SK-N-SH (cell line): ENCODE measurements around the gene ENDOV. TPM values are rescaled to one million over a fixed set of nuclear protein-coding genes. Genes with fewer than 3 reads are reported as not detected.

Source experiments
- CTCF ChIA-PET: fragments of 300-600, 350-600 bp; formaldehyde crosslinking; extraction: SDS; loops from one replicate; lab custom pipeline; 2021; lab: Yijun Ruan, JAX
- POLR2A ChIA-PET: fragments of 350-600 bp; sonication (Branson Sonifier 250); formaldehyde crosslinking; extraction: SDS; loops from one replicate; lab custom pipeline; 2020; ENCODE audit warnings: antibody characterized with exemption, inconsistent platforms; lab: Yijun Ruan, JAX
- DNase-seq: peaks from one replicate; pipeline ENCODE4 v3.0.0; 2012
- H2AFZ ChIP-seq: fragments of 200-600 bp; sonication (generic); 2 replicates; pipeline ENCODE4 v1.8.1; 2016; ENCODE audit warnings: antibody characterized with exemption, mild to moderate bottlenecking, low read depth
- H3F3A ChIP-seq: fragments of 200-600 bp; sonication (generic); replicated peaks from 2 replicates; pipeline ENCODE3; 2016; ENCODE audit warnings: antibody characterized with exemption, mild to moderate bottlenecking; ENCODE audit not compliant: insufficient read depth
- H3K27ac ChIP-seq, 2 experiments: fragments of 200-500 bp in 1 of 2; fragments of 200-600 bp in 1 of 2; sonication (Bioruptor generic) in 1 of 2; sonication (generic), shearing (Covaris generic) in 1 of 2; 2 replicates each; pipeline versions ENCODE4 v1.5.1 to v1.6.1; 2014 to 2016; ENCODE audit warnings: low read depth in 2 of 2, inconsistent platforms in 1 of 2, low read length in 1 of 2, mild to moderate bottlenecking in 1 of 2, mixed read lengths in 1 of 2
- H3K27me3 ChIP-seq: fragments of 200-600 bp; sonication (generic), shearing (Covaris generic); 2 replicates; pipeline ENCODE4 v1.6.1; 2016; ENCODE audit warnings: mixed run types; ENCODE audit not compliant: insufficient read depth
- H3K36me3 ChIP-seq, 2 experiments: fragments of 200-500 bp in 1 of 2; fragments of 200-600 bp in 1 of 2; sonication (Bioruptor generic) in 1 of 2; sonication (generic) in 1 of 2; replicated peaks in 1 of 2; 2 replicates each; pipeline versions ENCODE3 to v1.5.1; 2014 to 2016; ENCODE audit warnings: low read length in 1 of 2, mild to moderate bottlenecking in 1 of 2; ENCODE audit not compliant: insufficient read depth in 2 of 2, control insufficient read depth in 1 of 2
- H3K4me1 ChIP-seq, 2 experiments: fragments of 200-500 bp in 1 of 2; fragments of 200-600 bp in 1 of 2; sonication (Bioruptor generic) in 1 of 2; sonication (generic), shearing (Covaris generic) in 1 of 2; 2 replicates each; pipeline versions ENCODE4 v1.5.1 to v1.6.1; 2014 to 2016; ENCODE audit warnings: low read depth in 1 of 2, low read length in 1 of 2, mixed run types in 1 of 2; ENCODE audit not compliant: insufficient read depth in 2 of 2, control insufficient read depth in 1 of 2
- H3K4me2 ChIP-seq: fragments of 200-600 bp; sonication (generic), shearing (Covaris generic); 2 replicates; pipeline ENCODE4 v1.6.1; 2017; ENCODE audit warnings: mixed run types
- H3K4me3 ChIP-seq, 2 experiments: fragments of 200-500 bp in 1 of 2; fragments of 200-600 bp in 1 of 2; sonication (Bioruptor generic) in 1 of 2; sonication (generic), shearing (Covaris generic) in 1 of 2; 2 replicates each; pipeline versions ENCODE4 v1.5.1 to v1.8.1; 2014 to 2016; ENCODE audit warnings: low read depth in 2 of 2, inconsistent platforms in 1 of 2, low read length in 1 of 2, mild to moderate bottlenecking in 1 of 2, mixed read lengths in 1 of 2, moderate library complexity in 1 of 2
- H3K79me2 ChIP-seq: fragments of 200-600 bp; sonication (generic); 2 replicates; pipeline ENCODE4 v1.8.1; 2017; ENCODE audit warnings: mild to moderate bottlenecking; ENCODE audit not compliant: insufficient read depth
- H3K9ac ChIP-seq: fragments of 200-600 bp; sonication (generic); 2 replicates; pipeline ENCODE4 v1.6.1; 2017; ENCODE audit warnings: mixed run types
- H3K9me2 ChIP-seq: fragments of 200-600 bp; sonication (generic); 2 replicates; pipeline ENCODE4 v1.6.1; 2017; ENCODE audit warnings: mixed run types
- H3K9me3 ChIP-seq: fragments of 200-600 bp; sonication (generic); 2 replicates; pipeline ENCODE4 v1.6.1; 2017; ENCODE audit warnings: mixed run types, mild to moderate bottlenecking, moderate library complexity
- H4K20me1 ChIP-seq: fragments of 200-600 bp; sonication (generic); 2 replicates; pipeline ENCODE4 v1.6.1; 2017; ENCODE audit warnings: mild to moderate bottlenecking, mixed run types; ENCODE audit not compliant: insufficient read depth
- ELF1 ChIP-seq: IDR thresholded peaks from 2 replicates; pipeline ENCODE4 v1.4.0; 2012
- EP300 ChIP-seq, 2 experiments: IDR thresholded peaks; 2 replicates each; pipeline versions ENCODE4 v1.4.0 to v1.6.1; 2012; ENCODE audit warnings: borderline replicate concordance in 1 of 2, low read depth in 1 of 2, low read length in 1 of 2
- FOSL2 ChIP-seq: IDR thresholded peaks from 2 replicates; pipeline ENCODE4 v1.4.0; 2012; ENCODE audit warnings: low read depth, mild to moderate bottlenecking, moderate library complexity, borderline replicate concordance
- FOXM1 ChIP-seq: IDR thresholded peaks from 2 replicates; pipeline ENCODE4 v1.4.0; 2012; ENCODE audit warnings: low read depth, mild to moderate bottlenecking
- GATA2 ChIP-seq: sonication (generic); formaldehyde crosslinking; IDR thresholded peaks from 2 replicates; pipeline ENCODE4 v1.5.0; 2020; ENCODE audit warnings: mild to moderate bottlenecking, missing genetic modification reagents
- POLR2AphosphoS5 ChIP-seq: IDR thresholded peaks from 2 replicates; pipeline ENCODE4 v1.6.1; 2012; ENCODE audit warnings: low read depth, low read length
- WGBS: methylation state at CpG from one replicate; pipeline ENCODE4 v1.1.6; 2017; ENCODE audit warnings: low lambda C conversion rate; 5-methylcytosine and 5-hydroxymethylcytosine counted together
- polyA plus RNA-seq, 3 experiments: library from polyadenylated mRNA; depleted of rRNA; stranded (reverse); fragments of >200 nt; gene quantifications; 2 replicates each; pipeline ENCODE4 v1.2.3, GENCODE V29; 2012
- TF ChIP-seq, protein P1 (sequence below): IDR thresholded peaks from 2 replicates; pipeline ENCODE4 v1.6.1; 2012; ENCODE audit warnings: mild to moderate bottlenecking, low read depth, low read length, moderate library complexity
- TF ChIP-seq, protein P2 (sequence below): IDR thresholded peaks from 2 replicates; pipeline ENCODE4; 2012
- TF ChIP-seq, protein P3 (sequence below): fragments of 200-600 bp; sonication (generic); IDR thresholded peaks from 2 replicates; pipeline ENCODE4 v1.6.1; 2017; ENCODE audit warnings: antibody characterized with exemption, mild to moderate bottlenecking, moderate library complexity
- TF ChIP-seq, protein P4 (sequence below): fragments of 150-350 bp; IDR thresholded peaks from 2 replicates; pipeline ENCODE4 v1.6.1; 2017; ENCODE audit warnings: antibody characterized with exemption, low read length, low read depth, borderline replicate concordance
- TF ChIP-seq, protein P5 (sequence below): fragments of 150-350 bp; IDR thresholded peaks from 2 replicates; pipeline ENCODE4 v1.6.1; 2016; ENCODE audit warnings: mild to moderate bottlenecking, low read depth, low read length

The ENDOV gene
- polyA plus RNA-seq, 1 of the 3 experiments (the other 2 are of a cell fraction) = 83.6 TPM

DNA sequence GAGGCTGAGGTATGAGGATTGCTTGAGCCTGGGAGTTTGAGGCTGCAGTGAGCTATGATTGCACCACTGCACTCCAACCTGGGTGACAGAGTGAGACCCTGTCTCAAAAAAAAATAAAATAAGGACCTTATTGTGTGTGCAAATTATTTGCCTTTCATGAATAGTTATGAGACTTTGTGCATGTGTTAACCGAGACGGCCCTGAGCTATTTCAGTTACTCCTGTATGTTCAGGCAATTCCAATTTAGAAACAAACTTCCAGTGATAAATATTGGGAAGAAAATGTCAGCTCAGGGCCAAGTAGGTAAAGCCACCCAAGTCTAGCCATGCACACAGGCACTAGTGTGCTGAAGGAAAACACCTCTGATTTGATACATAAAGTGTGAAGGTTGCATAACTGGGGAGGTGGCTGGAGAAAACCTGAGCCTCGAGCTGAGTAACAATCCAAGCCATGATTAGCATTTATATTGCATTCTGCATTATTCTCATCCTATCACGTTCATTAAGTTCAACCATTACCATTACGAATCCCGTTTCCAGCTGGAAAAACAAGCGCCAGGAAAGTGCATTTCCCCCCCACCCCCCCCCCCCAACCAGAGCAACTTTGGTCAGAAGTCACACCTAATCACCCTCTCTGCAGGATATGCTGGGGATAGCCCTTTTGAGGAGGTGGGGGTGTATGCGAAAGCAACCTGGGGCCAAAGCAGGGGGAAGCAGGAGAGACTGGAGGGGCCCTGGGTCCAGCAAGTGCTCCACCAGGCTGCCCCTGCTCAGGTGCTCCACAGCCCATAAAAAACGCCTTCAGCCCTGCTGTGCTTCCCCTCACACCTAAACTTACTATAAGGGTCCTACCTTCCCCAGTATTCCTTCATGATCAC is 18.6 kb upstream of the ENDOV start:
- Histone ChIP-seq H3K9me3 (no peaks in the 10 kb centered on the region), H3K36me3 (peaks cover 28 to 30% of the 10 kb centered on the region in 2 experiments), H3K4me1 (peaks cover 0 to 3% of the 10 kb centered on the region in 2 experiments; a peak in 1 of 4 replicates), H3K4me3 (no peak overlapping the region), H3K9ac (no peak overlapping the region), H3F3A (peaks cover 5% of the 10 kb centered on the region), H3K4me2 (no peak overlapping the region), H3K79me2 (no peaks in the 10 kb centered on the region), H3K9me2 (no peaks in the 10 kb centered on the region), H4K20me1 (no peaks in the 10 kb centered on the region; the same call in 1 of the 2 replicates), H3K27me3 (no peaks in the 10 kb centered on the region), H3K27ac (no peak overlapping the region), H2AFZ (no peak overlapping the region)
- CTCF ChIA-PET = interaction anchor here (1.0 to 1.7 kb wide), 3 partner anchors 31 to 314 kb away, joined by 3 to 5 read pairs (median 4); no protein-coding TSS in a partner anchor
- DNase-seq = no peak
- POLR2A ChIA-PET = no interaction called here
- TF ChIP-seq, protein P1, sequence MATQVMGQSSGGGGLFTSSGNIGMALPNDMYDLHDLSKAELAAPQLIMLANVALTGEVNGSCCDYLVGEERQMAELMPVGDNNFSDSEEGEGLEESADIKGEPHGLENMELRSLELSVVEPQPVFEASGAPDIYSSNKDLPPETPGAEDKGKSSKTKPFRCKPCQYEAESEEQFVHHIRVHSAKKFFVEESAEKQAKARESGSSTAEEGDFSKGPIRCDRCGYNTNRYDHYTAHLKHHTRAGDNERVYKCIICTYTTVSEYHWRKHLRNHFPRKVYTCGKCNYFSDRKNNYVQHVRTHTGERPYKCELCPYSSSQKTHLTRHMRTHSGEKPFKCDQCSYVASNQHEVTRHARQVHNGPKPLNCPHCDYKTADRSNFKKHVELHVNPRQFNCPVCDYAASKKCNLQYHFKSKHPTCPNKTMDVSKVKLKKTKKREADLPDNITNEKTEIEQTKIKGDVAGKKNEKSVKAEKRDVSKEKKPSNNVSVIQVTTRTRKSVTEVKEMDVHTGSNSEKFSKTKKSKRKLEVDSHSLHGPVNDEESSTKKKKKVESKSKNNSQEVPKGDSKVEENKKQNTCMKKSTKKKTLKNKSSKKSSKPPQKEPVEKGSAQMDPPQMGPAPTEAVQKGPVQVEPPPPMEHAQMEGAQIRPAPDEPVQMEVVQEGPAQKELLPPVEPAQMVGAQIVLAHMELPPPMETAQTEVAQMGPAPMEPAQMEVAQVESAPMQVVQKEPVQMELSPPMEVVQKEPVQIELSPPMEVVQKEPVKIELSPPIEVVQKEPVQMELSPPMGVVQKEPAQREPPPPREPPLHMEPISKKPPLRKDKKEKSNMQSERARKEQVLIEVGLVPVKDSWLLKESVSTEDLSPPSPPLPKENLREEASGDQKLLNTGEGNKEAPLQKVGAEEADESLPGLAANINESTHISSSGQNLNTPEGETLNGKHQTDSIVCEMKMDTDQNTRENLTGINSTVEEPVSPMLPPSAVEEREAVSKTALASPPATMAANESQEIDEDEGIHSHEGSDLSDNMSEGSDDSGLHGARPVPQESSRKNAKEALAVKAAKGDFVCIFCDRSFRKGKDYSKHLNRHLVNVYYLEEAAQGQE = no peak
- TF ChIP-seq POLR2AphosphoS5 = no peak
- TF ChIP-seq ELF1 = no peak
- TF ChIP-seq, protein P2, sequence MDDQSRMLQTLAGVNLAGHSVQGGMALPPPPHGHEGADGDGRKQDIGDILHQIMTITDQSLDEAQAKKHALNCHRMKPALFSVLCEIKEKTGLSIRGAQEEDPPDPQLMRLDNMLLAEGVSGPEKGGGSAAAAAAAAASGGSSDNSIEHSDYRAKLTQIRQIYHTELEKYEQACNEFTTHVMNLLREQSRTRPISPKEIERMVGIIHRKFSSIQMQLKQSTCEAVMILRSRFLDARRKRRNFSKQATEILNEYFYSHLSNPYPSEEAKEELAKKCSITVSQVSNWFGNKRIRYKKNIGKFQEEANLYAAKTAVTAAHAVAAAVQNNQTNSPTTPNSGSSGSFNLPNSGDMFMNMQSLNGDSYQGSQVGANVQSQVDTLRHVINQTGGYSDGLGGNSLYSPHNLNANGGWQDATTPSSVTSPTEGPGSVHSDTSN = no peak
- TF ChIP-seq, protein P3, sequence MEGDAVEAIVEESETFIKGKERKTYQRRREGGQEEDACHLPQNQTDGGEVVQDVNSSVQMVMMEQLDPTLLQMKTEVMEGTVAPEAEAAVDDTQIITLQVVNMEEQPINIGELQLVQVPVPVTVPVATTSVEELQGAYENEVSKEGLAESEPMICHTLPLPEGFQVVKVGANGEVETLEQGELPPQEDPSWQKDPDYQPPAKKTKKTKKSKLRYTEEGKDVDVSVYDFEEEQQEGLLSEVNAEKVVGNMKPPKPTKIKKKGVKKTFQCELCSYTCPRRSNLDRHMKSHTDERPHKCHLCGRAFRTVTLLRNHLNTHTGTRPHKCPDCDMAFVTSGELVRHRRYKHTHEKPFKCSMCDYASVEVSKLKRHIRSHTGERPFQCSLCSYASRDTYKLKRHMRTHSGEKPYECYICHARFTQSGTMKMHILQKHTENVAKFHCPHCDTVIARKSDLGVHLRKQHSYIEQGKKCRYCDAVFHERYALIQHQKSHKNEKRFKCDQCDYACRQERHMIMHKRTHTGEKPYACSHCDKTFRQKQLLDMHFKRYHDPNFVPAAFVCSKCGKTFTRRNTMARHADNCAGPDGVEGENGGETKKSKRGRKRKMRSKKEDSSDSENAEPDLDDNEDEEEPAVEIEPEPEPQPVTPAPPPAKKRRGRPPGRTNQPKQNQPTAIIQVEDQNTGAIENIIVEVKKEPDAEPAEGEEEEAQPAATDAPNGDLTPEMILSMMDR = no peak
- no peak for TF ChIP-seq GATA2 (CRISPR knock-in tag)
- no peak for TF ChIP-seq EP300 (IDR thresholded peaks at IDR 0.05; ENCODE audit: borderline replicate concordance in 1 of 2, low read depth in 1 of 2, low read length in 1 of 2)
- no peak for TF ChIP-seq FOSL2
- TF ChIP-seq, protein P4, sequence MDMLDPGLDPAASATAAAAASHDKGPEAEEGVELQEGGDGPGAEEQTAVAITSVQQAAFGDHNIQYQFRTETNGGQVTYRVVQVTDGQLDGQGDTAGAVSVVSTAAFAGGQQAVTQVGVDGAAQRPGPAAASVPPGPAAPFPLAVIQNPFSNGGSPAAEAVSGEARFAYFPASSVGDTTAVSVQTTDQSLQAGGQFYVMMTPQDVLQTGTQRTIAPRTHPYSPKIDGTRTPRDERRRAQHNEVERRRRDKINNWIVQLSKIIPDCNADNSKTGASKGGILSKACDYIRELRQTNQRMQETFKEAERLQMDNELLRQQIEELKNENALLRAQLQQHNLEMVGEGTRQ = no peak
- TF ChIP-seq FOXM1 = no peak
- TF ChIP-seq, protein P5, sequence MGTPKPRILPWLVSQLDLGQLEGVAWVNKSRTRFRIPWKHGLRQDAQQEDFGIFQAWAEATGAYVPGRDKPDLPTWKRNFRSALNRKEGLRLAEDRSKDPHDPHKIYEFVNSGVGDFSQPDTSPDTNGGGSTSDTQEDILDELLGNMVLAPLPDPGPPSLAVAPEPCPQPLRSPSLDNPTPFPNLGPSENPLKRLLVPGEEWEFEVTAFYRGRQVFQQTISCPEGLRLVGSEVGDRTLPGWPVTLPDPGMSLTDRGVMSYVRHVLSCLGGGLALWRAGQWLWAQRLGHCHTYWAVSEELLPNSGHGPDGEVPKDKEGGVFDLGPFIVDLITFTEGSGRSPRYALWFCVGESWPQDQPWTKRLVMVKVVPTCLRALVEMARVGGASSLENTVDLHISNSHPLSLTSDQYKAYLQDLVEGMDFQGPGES = no peak
- 90% methylated on average over 9 of the region's 9 CpGs for WGBS
